Endothelial cell of umbilical vein (primary cell): ENCODE results near the gene RNLS. TPM values are rescaled to one million over a fixed set of nuclear protein-coding genes. Genes with fewer than 3 reads are reported as not detected.

Experiments used
- BruUV-seq: library from RNA; stranded (reverse); fragments of 400-500 nt; replicated peaks from 2 replicates; lab custom pipeline; 2021; lab: Mats Ljungman, UMichigan
- CTCF ChIA-PET: fragments of 300-600, 350-600 bp; sonication (Branson Sonifier 250); formaldehyde crosslinking; loops from one replicate; lab custom pipeline; 2021; ENCODE audit warnings: antibody characterized with exemption, inconsistent platforms; lab: Charles Lee
- POLR2A ChIA-PET: fragments of 300-600, 350-600 bp; sonication (Branson Sonifier 250); formaldehyde crosslinking; loops from one replicate; lab custom pipeline; 2021; ENCODE audit warnings: antibody characterized with exemption, inconsistent platforms; lab: Charles Lee
- DNase-seq: peaks from one replicate; pipeline ENCODE4 v3.0.0-alpha.2; 2011; ENCODE audit warnings: low read depth, low spot score
- FAIRE-seq: peaks from 2 replicates; lab custom pipeline; 2011; peaks lifted over from hg19 to GRCh38; lab: Jason Lieb, UNC
- H2AFZ ChIP-seq: 2 replicates; pipeline ENCODE4 v1.6.0; 2012; ENCODE audit warnings: low read depth, low read length, control low read depth, inconsistent platforms
- H3K27ac ChIP-seq: 2 replicates; pipeline ENCODE4 v1.5.1; 2011; ENCODE audit warnings: low read depth, mild to moderate bottlenecking, control low read depth, low read length, moderate library complexity; ENCODE audit not compliant: insufficient read depth
- H3K27me3 ChIP-seq, 2 experiments: 2 replicates each; pipeline versions ENCODE4 v1.6.0 to v1.6.1; 2011; ENCODE audit warnings: low read length in 2 of 2, mixed read lengths in 1 of 2; ENCODE audit not compliant: control insufficient read depth in 2 of 2, insufficient read depth in 2 of 2
- H3K36me3 ChIP-seq, 2 experiments: 2 replicates in 1 of 2; 3 replicates in 1 of 2; pipeline ENCODE4 v1.5.1; 2011; ENCODE audit warnings: low read length in 2 of 2, mild to moderate bottlenecking in 1 of 2, moderate library complexity in 1 of 2; ENCODE audit not compliant: control insufficient read depth in 2 of 2, insufficient read depth in 2 of 2; ENCODE audit errors: extremely low read depth in 1 of 2
- H3K4me1 ChIP-seq: 3 replicates; pipeline ENCODE4 v1.5.1; 2011; ENCODE audit warnings: mild to moderate bottlenecking, low read length; ENCODE audit not compliant: control insufficient read depth, insufficient read depth; ENCODE audit errors: extremely low read depth
- H3K4me2 ChIP-seq: 2 replicates; pipeline ENCODE4 v1.6.1; 2011; ENCODE audit warnings: low read length, control low read depth, mixed read lengths; ENCODE audit not compliant: insufficient read depth
- H3K4me3 ChIP-seq, 3 experiments: fragments of 200-600 bp in 1 of 3; sonication (generic), shearing (Covaris generic) in 1 of 3; replicated peaks in 1 of 3; 2 replicates each; pipeline ENCODE4 v1.5.1; 2011 to 2016; ENCODE audit warnings: control low read depth in 3 of 3, low read length in 3 of 3, mild to moderate bottlenecking in 2 of 3, inconsistent platforms in 1 of 3, low read depth in 1 of 3, moderate library complexity in 1 of 3; ENCODE audit not compliant: insufficient read depth in 1 of 3
- H3K79me2 ChIP-seq: 2 replicates; pipeline ENCODE4 v1.6.0; 2012; ENCODE audit warnings: low read length, inconsistent platforms; ENCODE audit not compliant: control insufficient read depth, insufficient read depth
- H3K9ac ChIP-seq: replicated peaks from 2 replicates; pipeline ENCODE3; 2011; ENCODE audit warnings: low read length, control low read depth; ENCODE audit not compliant: insufficient read depth; ENCODE audit errors: extremely low read depth
- H3K9me1 ChIP-seq: replicated peaks from 3 replicates; pipeline ENCODE4 v1.6.0; 2011; ENCODE audit warnings: mild to moderate bottlenecking, low read length; ENCODE audit not compliant: control insufficient read depth, insufficient read depth; ENCODE audit errors: extremely low read depth
- H3K9me3 ChIP-seq: replicated peaks from 2 replicates; pipeline ENCODE4 v1.5.1; 2012; ENCODE audit warnings: low read length, inconsistent platforms; ENCODE audit not compliant: control insufficient read depth, insufficient read depth
- H4K20me1 ChIP-seq: replicated peaks from 2 replicates; pipeline ENCODE3; 2011; ENCODE audit warnings: mild to moderate bottlenecking, low read length; ENCODE audit not compliant: control insufficient read depth, insufficient read depth; ENCODE audit errors: extremely low read depth
- CTCF ChIP-seq, 2 donors: IDR thresholded peaks; 1 replicate in 1 of 2; 2 replicates in 1 of 2; pipeline ENCODE4 v1.5.1; 2011; ENCODE audit warnings: low read length in 2 of 2, mild to moderate bottlenecking in 2 of 2, moderate library complexity in 2 of 2, control low read depth in 1 of 2, inconsistent platforms in 1 of 2, low read depth in 1 of 2; ENCODE audit not compliant: insufficient read depth in 1 of 2; ENCODE audit errors: extremely low read depth in 1 of 2
- EZH2 ChIP-seq: IDR thresholded peaks from 2 replicates; pipeline ENCODE4 v1.6.1; 2012; ENCODE audit warnings: borderline replicate concordance, low read depth, mild to moderate bottlenecking, moderate library complexity, low read length, inconsistent platforms; ENCODE audit not compliant: severe bottlenecking
- FOS ChIP-seq: IDR thresholded peaks from 2 replicates; pipeline ENCODE4 v1.6.1; 2011; ENCODE audit warnings: mild to moderate bottlenecking, low read length, moderate library complexity, borderline replicate concordance; ENCODE audit not compliant: insufficient read depth
- GATA2 ChIP-seq: IDR thresholded peaks from 2 replicates; pipeline ENCODE4 v1.7.0; 2011; ENCODE audit warnings: low read depth, mild to moderate bottlenecking, moderate library complexity, mixed read lengths, low read length; ENCODE audit not compliant: insufficient read length, insufficient read depth
- JUN ChIP-seq: IDR thresholded peaks from 2 replicates; pipeline ENCODE4 v1.6.1; 2011; ENCODE audit warnings: borderline replicate concordance, low read depth; ENCODE audit not compliant: insufficient read length, insufficient read depth
- MYC ChIP-seq: IDR thresholded peaks from one replicate; pipeline ENCODE4 v1.6.1; 2011; ENCODE audit warnings: mild to moderate bottlenecking, low read depth, low read length
- POLR2A ChIP-seq: IDR thresholded peaks from 2 replicates; pipeline ENCODE4 v1.6.1; 2012; ENCODE audit warnings: low read depth, mild to moderate bottlenecking, control low read depth, low read length
- POLR2AphosphoS5 ChIP-seq: IDR thresholded peaks from 2 replicates; pipeline ENCODE4 v1.6.1; 2012; ENCODE audit warnings: low read depth, mild to moderate bottlenecking, control low read depth, low read length, moderate library complexity; ENCODE audit not compliant: insufficient read depth
- dilution Hi-C: fragments of 300-500 bp; cut with MboI; formaldehyde crosslinking; loops from one replicate; pipeline ENCODE4 v1.15.0; 2019; ENCODE audit warnings: low sequenced_read_pairs; ENCODE audit not compliant: extremely low pct_ligation_motif_present
- intact Hi-C: fragments of 100-400 bp; cut with micrococcal nuclease; formaldehyde crosslinking; loops from one replicate; pipeline ENCODE4 v1.10.0; 2022
- polyA plus RNA-seq, 4 experiments: library from polyadenylated mRNA; depleted of rRNA in 3 of 4; stranded (reverse) in 3 of 4; unstranded in 1 of 4; fragments of >200 nt; gene quantifications; 2 replicates each; pipeline versions ENCODE4 v1.2.1 to v1.2.3, GENCODE V29; 2011 to 2012; ENCODE audit warnings: missing spikeins in 1 of 4
- total RNA-seq: library from RNA; stranded (reverse); gene quantifications from 2 replicates; pipeline ENCODE4 v1.2.3, GENCODE V29; 2021
- TF ChIP-seq, protein P1 (sequence below): IDR thresholded peaks from 2 replicates; pipeline ENCODE4 v1.6.1; 2011; ENCODE audit not compliant: insufficient read depth, insufficient read length

RNLS gene
- total and polyA plus RNA-seq, 2 donors (not counting 3 experiments of a cell fraction or from before 2014, with no cell fraction given): 2.5 to 4.6 TPM

DNA sequence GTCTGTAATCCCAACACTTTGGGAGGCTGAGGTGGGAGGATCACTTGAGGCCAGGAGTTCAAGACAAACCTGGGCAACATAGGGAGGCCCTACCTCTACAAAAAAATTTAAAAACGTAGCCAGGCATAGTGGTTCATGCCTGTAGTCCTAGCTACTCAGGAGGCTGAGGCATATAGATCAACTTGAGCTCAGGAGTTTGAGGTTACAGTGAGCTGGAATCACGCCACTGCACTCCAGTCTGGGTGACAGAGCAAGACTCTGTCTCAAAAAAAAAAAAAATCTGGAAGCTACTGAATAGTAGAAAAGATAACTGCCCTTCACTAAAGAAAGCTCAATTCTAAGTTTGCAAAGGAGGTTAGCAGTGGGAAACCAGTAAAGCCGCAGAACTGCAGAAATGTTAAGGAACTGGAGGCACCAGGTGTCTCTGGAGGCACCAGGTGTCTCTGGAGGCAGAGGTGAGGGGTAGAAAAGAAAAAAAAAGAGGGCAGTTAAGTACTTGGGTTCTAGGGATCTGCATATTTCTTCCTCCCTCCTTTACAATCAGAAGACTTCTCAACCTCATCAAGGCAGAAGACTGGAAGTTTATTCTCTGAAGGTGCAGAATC is 56.5 kb downstream of the RNLS start:
- no peak overlapping the region for H3K27ac ChIP-seq
- no peak overlapping the region for H3K4me3 ChIP-seq
- CTCF ChIA-PET: interaction anchor here (1.2 to 1.8 kb wide), 3 partner anchors 9 to 56 kb away, joined by 3 to 10 read pairs (median 5); partner anchors contain the start of gene RNLS
- dilution Hi-C loops: no loop called here
- no peaks in the 10 kb centered on the region for H3K36me3 ChIP-seq
- intact Hi-C loops: no loop called here
- H3K27me3 ChIP-seq: no peaks in the 10 kb centered on the region
- POLR2A ChIA-PET: no interaction called here
- TF ChIP-seq POLR2AphosphoS5 (no peak), POLR2A (no peak), GATA2 (no peak), JUN (no peak), EZH2 (no peak), CTCF (IDR thresholded peaks at IDR 0.05; ENCODE audit: extremely low read depth in 1 of 2, insufficient read depth in 1 of 2, low read depth in 1 of 2, low read length in 2 of 2) (no peak), MYC (no peak), FOS (no peak)
- TF ChIP-seq, protein P1, sequence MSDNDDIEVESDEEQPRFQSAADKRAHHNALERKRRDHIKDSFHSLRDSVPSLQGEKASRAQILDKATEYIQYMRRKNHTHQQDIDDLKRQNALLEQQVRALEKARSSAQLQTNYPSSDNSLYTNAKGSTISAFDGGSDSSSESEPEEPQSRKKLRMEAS: no peak
- FAIRE-seq (no peak), DNase-seq (no peak)
- no peaks in the 10 kb centered on the region for H3K79me2 ChIP-seq
- H4K20me1 ChIP-seq: no peaks in the 10 kb centered on the region
- no peak overlapping the region for H3K9ac ChIP-seq
- peaks cover 8% of the 10 kb centered on the region for H3K4me1 ChIP-seq
- H3K9me1 ChIP-seq: no peaks in the 10 kb centered on the region
- no TSS peak for BruUV-seq
- no peak overlapping the region for H3K4me2 ChIP-seq
- no peaks in the 10 kb centered on the region for H3K9me3 ChIP-seq
- H2AFZ ChIP-seq: no peak overlapping the region
